HG03575 (cell line): ENCODE measurements around the gene TRIM26.

ENCODE experiments used
- ATAC-seq: cut with Tn5 transposase; IDR thresholded peaks from one replicate; pipeline ENCODE4 v1.9.1; 2021; ENCODE audit not compliant: unreplicated experiment, insufficient number of reproducible peaks, low FRiP score; ENCODE audit errors: extremely low read depth

TRIM26 gene

DNA sequence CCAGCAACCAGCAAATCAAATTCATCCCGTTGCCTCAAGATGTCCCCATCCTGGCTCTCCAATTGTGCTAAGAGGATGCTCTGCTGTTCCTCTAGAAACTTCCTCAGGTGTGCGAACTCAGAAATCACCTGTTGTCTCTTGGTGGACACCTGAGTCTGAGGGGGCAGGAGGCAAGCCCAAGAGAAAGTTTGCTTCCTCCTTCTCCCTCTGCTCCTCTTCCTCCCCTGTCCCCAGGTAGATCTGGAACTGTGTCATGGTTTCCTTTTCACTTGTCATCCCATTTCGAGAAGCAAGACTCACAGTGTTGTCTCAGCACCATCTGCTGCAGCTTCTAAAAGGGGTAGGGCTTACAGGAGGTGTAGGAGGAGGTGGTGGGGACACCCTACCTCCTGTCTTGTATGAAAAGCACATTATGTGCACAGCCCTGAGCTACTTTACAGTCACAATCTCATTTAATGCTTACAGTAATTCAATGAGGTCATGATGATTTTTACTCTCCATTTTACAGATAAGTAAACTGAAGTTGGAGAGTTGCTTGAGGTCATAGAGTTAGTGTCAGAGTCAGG, 54.6 kb downstream of the TRIM26 start:
- ATAC-seq = no peak

DNA sequence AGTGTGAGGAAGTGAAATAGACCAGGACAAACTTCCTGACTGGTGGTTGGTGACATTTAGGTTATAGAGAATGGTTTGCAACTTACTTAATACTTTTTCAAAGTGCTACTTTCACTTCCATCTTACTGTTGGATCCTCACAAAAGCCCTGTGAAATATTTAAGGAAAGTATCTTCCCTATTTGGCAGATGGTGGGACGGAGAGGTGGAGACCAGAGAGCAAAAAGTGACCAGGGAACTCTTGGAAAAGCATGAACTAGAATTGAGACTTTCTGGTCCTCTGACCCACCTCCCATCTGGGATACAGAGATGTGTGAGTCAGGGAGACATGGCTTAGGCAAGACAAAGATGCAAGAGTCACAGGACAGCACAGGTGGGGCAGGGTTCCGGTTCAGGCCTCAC, 55.2 kb downstream of the TRIM26 start:
- ATAC-seq = no peak

- ATAC-seq = no peak
These were observed 55.6 kb downstream of the TRIM26 start for GRCh38 chr6:30157581-30157980.

- no peak for ATAC-seq
These were observed 56.4 kb downstream of the TRIM26 start for GRCh38 chr6:30156774-30157173.

DNA sequence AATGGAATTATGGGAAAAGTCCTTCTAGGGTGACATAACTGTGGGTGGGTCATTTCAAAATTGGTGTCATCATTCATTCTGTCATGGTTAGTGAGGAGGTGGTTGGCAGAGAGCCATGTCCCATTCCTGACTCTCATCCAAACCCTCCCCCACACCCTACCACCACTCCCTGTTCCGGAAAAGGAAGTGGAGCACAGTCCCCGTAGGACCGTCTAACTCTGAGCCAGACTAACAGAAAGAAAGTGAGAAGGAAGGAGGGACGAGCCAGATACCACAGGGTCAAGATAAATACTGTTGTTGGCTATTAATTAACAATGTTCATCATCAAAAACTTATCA, 57.0 kb downstream of the TRIM26 start:
- no peak for ATAC-seq

DNA sequence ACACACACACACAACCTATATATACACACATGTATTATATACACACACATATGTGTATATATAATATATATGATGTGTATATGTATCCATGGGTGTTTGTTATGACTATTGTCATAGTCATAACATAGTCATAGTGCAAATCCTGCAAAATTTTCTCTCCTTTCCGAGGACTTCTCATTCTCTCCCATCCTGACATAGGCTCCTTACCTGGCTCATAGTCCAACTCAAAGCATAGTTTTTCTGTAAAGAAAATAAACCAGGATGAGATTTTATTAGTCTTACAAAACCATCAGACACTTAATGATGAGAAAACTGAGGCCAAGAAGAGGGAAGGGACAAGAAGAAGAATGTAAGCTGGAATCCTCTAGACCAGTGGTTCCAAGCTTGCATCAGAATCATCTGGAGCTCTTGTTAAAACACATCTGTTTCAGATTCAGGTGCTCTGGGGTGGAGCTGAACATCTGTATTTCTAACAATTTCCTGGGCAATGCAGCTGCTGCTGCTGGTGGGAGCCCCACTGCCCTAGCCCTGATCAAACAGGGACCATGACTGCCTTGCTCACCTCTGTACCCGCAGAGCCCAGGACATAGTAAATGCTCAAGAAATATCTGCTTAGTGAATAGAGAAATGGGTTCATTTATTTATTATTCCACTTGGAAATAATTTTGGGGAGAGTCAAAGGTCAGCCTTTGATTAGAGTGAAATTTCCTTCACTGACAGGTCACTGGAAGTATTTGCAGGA, 57.5 kb downstream of the TRIM26 start:
- ATAC-seq = no peak

DNA sequence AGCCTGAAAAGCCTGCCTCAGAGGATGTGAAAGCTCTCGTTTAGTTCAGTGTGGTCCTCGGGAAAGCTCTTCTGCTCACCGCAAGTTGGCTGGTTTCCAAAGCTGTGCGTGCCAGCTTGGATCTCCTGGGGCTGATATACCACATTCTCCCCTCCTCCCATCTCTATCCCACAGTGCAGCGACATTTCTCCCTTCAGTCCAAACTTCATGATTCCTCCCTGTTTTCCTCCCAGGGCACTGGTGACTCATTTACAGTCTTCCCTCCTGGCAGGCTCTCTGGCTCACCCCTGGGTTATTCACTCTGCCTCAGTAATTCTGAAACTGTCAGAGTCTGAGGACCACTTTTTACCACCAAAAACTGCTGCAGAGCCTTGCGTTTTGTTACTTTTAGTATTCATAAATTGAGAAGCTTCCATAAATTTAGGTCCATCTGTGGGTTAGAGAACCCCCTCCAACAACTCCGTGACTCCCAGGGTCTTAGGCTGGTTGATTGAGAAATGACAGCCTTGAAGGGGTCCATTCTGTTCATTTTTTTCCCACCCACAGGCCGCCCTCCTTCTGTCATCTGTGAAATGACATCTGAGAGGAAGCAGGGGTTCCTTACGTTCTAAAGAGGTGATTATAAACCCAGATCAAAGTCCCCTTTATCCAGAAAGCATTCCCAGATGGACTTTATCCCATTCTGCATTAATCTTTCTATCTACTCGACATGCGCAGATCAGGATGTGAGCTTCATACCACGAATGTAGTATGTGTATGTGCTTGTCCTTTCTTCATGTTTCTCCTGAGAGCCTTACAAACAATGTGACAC, 58.3 kb downstream of the TRIM26 start:
- no peak for ATAC-seq

DNA sequence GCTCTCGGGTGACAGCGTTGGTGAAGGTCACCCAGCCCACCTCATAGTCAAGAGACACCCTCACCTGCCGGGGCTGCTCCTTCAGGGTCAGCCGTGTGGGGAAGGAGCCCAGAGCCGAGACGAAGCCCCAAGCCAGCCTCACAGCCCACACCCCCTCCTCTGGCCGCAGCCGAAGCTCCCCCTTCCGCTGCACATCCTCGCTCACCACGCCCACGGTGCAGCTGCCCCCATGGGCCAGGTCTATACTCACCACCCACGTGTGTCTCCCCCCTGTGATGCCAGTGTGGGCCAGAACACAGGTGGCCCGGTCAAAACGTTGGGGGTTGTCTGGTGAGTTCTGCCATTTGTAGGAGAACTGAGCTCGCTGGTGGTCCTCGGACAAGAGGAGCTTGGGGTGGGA, 59.1 kb downstream of the TRIM26 start:
- no peak for ATAC-seq

GRCh38 chr6:30152910-30153610, 60.1 kb downstream of the TRIM26 start:
- no peak for ATAC-seq

DNA sequence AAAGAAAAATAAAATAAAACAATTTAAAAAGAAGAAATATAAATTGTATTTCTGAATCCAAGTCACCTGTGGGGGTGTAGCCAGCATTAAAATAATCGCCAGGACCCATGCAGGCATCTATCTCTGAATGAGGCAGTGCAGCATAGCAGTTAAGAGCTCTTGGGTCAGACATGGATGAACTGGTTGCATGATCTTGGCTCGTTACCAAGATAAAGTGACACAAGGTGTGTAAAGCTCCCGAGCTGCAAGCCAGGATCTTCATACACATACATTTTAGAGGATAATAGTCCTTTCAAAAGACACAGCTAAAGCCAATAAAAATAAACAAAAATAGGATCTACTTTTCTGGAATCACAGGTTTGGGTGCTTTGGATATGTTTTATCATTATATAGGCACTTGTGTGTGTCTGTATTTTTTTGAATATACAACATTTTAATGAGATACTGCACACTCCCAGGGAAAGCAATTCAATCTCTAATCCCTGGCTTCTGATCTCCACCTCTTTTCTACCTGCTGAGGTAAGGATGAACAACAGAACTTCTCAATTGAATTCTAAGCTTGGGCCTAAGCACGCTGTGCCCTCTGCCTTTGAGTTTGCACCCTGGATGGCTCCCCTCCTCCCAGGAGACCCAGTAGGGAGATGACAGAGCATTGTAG, 61.1 kb downstream of the TRIM26 start:
- ATAC-seq = no peak

- no peak for ATAC-seq
These were observed 61.6 kb downstream of the TRIM26 start for GRCh38 chr6:30151580-30151979.

- ATAC-seq = no peak
These were observed 62.4 kb downstream of the TRIM26 start for GRCh38 chr6:30150671-30151395.

GRCh38 chr6:30149858-30150550, 63.2 kb downstream of the TRIM26 start:
- ATAC-seq = no peak

DNA sequence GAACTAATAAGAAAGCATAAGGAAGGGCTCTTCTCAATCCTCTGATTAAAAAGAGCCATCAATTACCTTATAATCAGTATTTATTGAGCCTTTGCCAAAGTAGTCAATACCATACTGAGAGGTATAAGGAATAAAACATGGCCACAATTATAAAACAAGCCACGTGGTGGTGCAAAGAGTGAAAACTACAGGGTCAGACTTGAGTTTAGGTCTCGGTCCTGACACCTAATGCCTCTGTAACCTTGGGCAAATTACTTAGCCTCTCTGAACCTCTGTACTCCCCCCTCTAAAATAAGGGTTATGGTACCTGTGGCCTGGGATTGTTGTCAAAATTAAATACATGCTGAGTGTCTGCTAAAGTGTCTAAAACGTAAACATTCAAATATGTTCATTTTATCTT, 64.0 kb downstream of the TRIM26 start:
- ATAC-seq = no peak

- no peak for ATAC-seq
These were observed 66.1 kb downstream of the TRIM26 start for GRCh38 chr6:30147096-30147495.

- no peak for ATAC-seq
These were observed 67.4 kb downstream of the TRIM26 start for GRCh38 chr6:30145818-30146217.

DNA sequence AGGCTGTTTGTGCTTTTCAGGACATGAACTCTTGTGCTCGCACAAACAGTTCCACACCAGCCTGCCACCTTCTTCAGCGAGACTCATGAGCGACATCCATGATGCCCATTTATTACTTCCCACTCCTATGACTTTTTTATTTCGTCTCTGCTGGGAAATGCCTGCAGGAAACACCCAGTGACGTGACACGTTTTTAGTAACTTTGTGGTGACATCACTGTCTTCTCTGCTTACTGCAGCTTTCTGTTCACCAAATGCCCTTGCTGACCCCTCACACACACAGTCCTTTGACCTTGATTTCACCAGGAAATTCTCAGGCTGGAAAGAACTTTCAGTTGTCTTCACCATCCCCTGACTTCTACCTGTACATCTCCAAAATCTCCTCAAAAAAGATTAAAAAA, 68.4 kb downstream of the TRIM26 start:
- no peak for ATAC-seq

- no peak for ATAC-seq
These were observed 69.4 kb downstream of the TRIM26 start for GRCh38 chr6:30143780-30144179.
